ENCODE data around the gene MYPOP. TPM values are rescaled to one million over a fixed set of nuclear protein-coding genes. Genes with fewer than 3 reads are reported as not detected.

MYPOP gene
- total and polyA plus RNA-seq, 2 of the 13 experiments (the other 11 are each of a cell fraction or from before 2014, with no cell fraction given) = 2.3 to 2.7 TPM

- TF ChIP-seq, protein P1, sequence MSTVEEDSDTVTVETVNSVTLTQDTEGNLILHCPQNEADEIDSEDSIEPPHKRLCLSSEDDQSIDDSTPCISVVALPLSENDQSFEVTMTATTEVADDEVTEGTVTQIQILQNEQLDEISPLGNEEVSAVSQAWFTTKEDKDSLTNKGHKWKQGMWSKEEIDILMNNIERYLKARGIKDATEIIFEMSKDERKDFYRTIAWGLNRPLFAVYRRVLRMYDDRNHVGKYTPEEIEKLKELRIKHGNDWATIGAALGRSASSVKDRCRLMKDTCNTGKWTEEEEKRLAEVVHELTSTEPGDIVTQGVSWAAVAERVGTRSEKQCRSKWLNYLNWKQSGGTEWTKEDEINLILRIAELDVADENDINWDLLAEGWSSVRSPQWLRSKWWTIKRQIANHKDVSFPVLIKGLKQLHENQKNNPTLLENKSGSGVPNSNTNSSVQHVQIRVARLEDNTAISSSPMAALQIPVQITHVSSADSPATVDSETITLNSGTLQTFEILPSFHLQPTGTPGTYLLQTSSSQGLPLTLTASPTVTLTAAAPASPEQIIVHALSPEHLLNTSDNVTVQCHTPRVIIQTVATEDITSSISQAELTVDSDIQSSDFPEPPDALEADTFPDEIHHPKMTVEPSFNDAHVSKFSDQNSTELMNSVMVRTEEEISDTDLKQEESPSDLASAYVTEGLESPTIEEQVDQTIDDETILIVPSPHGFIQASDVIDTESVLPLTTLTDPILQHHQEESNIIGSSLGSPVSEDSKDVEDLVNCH (CRISPR knock-in tag; IDR thresholded peaks at IDR 0.05) = no peak
- no peak for TF ChIP-seq ZBTB38 (CRISPR knock-in tag; IDR thresholded peaks at IDR 0.05)
- no peak for TF ChIP-seq ZNF33A (CRISPR knock-in tag; IDR thresholded peaks at IDR 0.05; ENCODE audit: borderline replicate concordance)
- TF ChIP-seq ZNF703 (CRISPR knock-in tag; IDR thresholded peaks at IDR 0.05; ENCODE audit: borderline replicate concordance) = no peak
- no peak for TF ChIP-seq GPN1 (CRISPR knock-in tag; IDR thresholded peaks at IDR 0.05; ENCODE audit: borderline replicate concordance)
- TF ChIP-seq MIER2 (CRISPR knock-in tag; IDR thresholded peaks at IDR 0.05) = no peak
- no peak for TF ChIP-seq RARG (CRISPR knock-in tag; IDR thresholded peaks at IDR 0.05; ENCODE audit: low read depth)
- TF ChIP-seq, protein P2, sequence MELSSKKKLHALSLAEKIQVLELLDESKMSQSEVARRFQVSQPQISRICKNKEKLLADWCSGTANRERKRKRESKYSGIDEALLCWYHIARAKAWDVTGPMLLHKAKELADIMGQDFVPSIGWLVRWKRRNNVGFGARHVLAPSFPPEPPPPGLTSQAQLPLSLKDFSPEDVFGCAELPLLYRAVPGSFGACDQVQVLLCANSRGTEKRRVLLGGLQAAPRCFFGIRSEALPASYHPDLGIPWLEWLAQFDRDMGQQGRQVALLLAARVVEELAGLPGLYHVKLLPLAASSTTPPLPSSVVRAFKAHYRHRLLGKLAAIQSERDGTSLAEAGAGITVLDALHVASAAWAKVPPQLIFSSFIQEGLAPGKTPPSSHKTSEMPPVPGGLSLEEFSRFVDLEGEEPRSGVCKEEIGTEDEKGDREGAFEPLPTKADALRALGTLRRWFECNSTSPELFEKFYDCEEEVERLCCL (CRISPR knock-in tag; IDR thresholded peaks at IDR 0.05; ENCODE audit: borderline replicate concordance) = no peak
- TF ChIP-seq, protein P3, sequence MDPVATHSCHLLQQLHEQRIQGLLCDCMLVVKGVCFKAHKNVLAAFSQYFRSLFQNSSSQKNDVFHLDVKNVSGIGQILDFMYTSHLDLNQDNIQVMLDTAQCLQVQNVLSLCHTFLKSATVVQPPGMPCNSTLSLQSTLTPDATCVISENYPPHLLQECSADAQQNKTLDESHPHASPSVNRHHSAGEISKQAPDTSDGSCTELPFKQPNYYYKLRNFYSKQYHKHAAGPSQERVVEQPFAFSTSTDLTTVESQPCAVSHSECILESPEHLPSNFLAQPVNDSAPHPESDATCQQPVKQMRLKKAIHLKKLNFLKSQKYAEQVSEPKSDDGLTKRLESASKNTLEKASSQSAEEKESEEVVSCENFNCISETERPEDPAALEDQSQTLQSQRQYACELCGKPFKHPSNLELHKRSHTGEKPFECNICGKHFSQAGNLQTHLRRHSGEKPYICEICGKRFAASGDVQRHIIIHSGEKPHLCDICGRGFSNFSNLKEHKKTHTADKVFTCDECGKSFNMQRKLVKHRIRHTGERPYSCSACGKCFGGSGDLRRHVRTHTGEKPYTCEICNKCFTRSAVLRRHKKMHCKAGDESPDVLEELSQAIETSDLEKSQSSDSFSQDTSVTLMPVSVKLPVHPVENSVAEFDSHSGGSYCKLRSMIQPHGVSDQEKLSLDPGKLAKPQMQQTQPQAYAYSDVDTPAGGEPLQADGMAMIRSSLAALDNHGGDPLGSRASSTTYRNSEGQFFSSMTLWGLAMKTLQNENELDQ (CRISPR knock-in tag; IDR thresholded peaks at IDR 0.05; ENCODE audit: borderline replicate concordance) = 0 out of 2 replicates have a peak, but pooled peaks have one; percentile 21
- no peak for TF ChIP-seq ZNF367 (CRISPR knock-in tag; IDR thresholded peaks at IDR 0.05; ENCODE audit: borderline replicate concordance)
- no peak for TF ChIP-seq ZBTB7A (CRISPR knock-in tag; IDR thresholded peaks at IDR 0.05)
- TF ChIP-seq ZNF629 (CRISPR knock-in tag; conservative IDR thresholded peaks at IDR 0.05) = peak; percentile 22; the same call in 1 of the 2 replicates
- TF ChIP-seq ZNF549 (CRISPR knock-in tag; IDR thresholded peaks at IDR 0.05) = no peak
- TF ChIP-seq ZNF670 (CRISPR knock-in tag; IDR thresholded peaks at IDR 0.05; ENCODE audit: borderline replicate concordance) = no peak
- TF ChIP-seq ZNF713 (CRISPR knock-in tag; IDR thresholded peaks at IDR 0.05) = no peak
- TF ChIP-seq ZNF724P (CRISPR knock-in tag; IDR thresholded peaks at IDR 0.05; ENCODE audit: borderline replicate concordance) = no peak
- TF ChIP-seq, protein P4, sequence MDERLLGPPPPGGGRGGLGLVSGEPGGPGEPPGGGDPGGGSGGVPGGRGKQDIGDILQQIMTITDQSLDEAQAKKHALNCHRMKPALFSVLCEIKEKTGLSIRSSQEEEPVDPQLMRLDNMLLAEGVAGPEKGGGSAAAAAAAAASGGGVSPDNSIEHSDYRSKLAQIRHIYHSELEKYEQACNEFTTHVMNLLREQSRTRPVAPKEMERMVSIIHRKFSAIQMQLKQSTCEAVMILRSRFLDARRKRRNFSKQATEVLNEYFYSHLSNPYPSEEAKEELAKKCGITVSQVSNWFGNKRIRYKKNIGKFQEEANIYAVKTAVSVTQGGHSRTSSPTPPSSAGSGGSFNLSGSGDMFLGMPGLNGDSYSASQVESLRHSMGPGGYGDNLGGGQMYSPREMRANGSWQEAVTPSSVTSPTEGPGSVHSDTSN (CRISPR knock-in tag; IDR thresholded peaks at IDR 0.05) = no peak
- TF ChIP-seq, protein P5, sequence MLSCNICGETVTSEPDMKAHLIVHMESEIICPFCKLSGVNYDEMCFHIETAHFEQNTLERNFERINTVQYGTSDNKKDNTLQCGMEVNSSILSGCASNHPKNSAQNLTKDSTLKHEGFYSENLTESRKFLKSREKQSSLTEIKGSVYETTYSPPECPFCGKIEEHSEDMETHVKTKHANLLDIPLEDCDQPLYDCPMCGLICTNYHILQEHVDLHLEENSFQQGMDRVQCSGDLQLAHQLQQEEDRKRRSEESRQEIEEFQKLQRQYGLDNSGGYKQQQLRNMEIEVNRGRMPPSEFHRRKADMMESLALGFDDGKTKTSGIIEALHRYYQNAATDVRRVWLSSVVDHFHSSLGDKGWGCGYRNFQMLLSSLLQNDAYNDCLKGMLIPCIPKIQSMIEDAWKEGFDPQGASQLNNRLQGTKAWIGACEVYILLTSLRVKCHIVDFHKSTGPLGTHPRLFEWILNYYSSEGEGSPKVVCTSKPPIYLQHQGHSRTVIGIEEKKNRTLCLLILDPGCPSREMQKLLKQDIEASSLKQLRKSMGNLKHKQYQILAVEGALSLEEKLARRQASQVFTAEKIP (CRISPR knock-in tag; IDR thresholded peaks at IDR 0.05; ENCODE audit: borderline replicate concordance) = no peak
- TF ChIP-seq ATF7-NPFF (CRISPR knock-in tag; IDR thresholded peaks at IDR 0.05; ENCODE audit: low read depth) = peak; percentile 13; the same call in 1 of the 2 replicates
- no peak for TF ChIP-seq EZH2 (conservative IDR thresholded peaks at IDR 0.05; ENCODE audit: low read depth, low read length)
Observed at GRCh38 chr19:45886427-45887199, 15.8 kb downstream of the MYPOP start (continued).
